ENCODE data around the gene MARCHF2. TPM values are rescaled to one million over a fixed set of nuclear protein-coding genes. Genes with fewer than 3 reads are reported as not detected.

MARCHF2 gene
- total RNA-seq, 4 donors from 2014 or later = 53.5 to 110 (median 60.8) TPM

DNA sequence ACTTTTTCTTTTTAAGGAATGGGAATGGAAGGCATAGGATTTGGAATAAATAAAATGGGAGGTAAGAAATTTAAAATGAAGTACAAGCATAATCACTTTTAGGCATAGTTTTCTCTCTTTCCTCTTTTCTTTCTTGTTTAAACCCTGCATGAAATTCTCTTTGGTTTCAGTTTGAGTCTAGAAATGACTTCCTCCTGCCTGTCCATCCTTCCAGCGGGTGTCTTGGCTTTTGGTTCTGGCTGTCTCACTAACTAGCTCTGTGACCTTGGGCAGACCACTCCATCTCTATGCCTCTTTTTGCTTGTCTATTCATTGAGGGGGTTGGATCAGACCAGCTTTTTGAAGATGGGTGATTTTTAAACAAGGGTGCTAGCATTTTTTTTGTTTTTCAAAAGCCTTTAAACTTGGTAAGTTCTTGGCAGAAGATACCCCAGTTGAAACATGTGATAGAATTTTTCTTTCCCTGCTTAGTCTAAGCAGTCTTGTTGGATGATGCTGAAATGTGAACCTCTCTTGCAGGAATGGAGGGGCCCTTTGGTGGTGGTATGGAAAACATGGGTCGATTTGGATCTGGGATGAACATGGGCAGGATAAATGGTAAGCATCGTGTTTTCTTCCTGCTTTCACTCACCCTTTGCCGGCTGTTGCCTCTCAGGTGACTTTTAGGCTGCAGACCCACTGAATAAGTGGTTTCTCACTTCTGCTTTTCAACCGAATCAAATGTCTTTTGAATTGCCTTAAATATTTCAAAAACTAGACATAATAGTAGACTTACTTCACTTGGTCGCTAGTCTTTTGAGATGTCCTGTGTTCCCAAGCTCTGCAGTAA, 60.8 kb downstream of the MARCHF2 start:
- no peak overlapping the region for H3K4me3 ChIP-seq (ENCODE audit: low read depth, poor library complexity, severe bottlenecking)
- WGBS, 2 donors = 71 to 81% methylated on average over 6 of the region's 6 CpGs
- no peak for TF ChIP-seq POLR2A (IDR thresholded peaks at IDR 0.05)
- TF ChIP-seq, protein P1, sequence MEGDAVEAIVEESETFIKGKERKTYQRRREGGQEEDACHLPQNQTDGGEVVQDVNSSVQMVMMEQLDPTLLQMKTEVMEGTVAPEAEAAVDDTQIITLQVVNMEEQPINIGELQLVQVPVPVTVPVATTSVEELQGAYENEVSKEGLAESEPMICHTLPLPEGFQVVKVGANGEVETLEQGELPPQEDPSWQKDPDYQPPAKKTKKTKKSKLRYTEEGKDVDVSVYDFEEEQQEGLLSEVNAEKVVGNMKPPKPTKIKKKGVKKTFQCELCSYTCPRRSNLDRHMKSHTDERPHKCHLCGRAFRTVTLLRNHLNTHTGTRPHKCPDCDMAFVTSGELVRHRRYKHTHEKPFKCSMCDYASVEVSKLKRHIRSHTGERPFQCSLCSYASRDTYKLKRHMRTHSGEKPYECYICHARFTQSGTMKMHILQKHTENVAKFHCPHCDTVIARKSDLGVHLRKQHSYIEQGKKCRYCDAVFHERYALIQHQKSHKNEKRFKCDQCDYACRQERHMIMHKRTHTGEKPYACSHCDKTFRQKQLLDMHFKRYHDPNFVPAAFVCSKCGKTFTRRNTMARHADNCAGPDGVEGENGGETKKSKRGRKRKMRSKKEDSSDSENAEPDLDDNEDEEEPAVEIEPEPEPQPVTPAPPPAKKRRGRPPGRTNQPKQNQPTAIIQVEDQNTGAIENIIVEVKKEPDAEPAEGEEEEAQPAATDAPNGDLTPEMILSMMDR (IDR thresholded peaks at IDR 0.05) = no peak
- intact Hi-C loops (cut with DNase I; ENCODE audit: low total_unique reads) = no loop called here
- no peak for DNase-seq (ENCODE audit: low spot score in 2 of 2)

DNA sequence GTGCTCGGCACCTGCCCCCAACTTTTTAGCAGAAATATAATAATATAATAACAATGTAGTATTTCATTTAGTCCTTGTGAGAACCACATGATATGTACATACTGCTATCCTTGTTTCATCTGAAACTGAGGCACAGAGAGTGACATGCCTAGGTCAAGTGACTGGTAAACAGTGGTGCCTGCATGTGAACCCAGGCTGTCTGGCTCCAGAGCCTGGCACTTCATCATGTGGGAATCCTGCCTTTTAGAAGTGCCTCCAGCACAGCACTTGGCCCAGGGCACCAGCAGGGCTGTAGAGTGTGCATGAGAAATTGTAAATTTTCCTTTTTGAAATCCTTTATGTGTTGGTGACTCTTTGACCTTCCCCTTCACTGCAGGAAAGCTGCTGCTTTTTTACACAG, 61.9 kb downstream of the MARCHF2 start:
- 93 to 100% methylated on average over 1 of the region's 1 CpG for WGBS, 2 donors
- TF ChIP-seq, protein P1 (IDR thresholded peaks at IDR 0.05) = no peak
- TF ChIP-seq POLR2A (IDR thresholded peaks at IDR 0.05) = no peak
- intact Hi-C loops (cut with DNase I; ENCODE audit: low total_unique reads) = no loop called here

DNA sequence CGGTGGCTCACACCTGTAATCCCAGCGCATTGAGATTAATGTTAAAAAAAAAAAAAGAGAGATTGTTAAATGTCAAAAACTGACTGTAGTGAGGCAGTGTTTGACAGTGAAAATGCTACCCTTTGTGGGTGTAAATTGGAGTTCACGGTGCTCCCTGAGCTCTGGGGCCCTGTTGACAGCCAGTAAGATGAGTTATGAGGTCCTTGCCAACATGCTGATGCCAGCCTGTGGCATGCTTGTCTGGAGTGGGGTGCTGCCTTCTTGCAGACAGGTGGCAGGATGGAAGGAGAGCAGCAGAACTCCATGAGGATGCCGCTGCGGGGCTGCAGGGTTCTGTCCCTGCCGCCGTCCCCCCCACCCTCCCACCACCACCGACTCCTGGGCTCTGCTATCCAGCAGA, 63.4 kb downstream of the MARCHF2 start:
- intact Hi-C loops (cut with DNase I; ENCODE audit: low total_unique reads) = no loop called here
- no peak overlapping the region for H3K4me3 ChIP-seq (ENCODE audit: low read depth, poor library complexity, severe bottlenecking)
- WGBS, 2 donors = 83% methylated on average over 8 of the region's 8 CpGs
- DNase-seq (ENCODE audit: low spot score in 2 of 2) = no peak
- TF ChIP-seq, protein P1 (IDR thresholded peaks at IDR 0.05) = no peak
- TF ChIP-seq POLR2A (IDR thresholded peaks at IDR 0.05) = no peak

More for the DNA sequence above, 61.9 kb downstream of the MARCHF2 start:
- H3K4me3 ChIP-seq (ENCODE audit: low read depth, poor library complexity, severe bottlenecking) = no peak overlapping the region
- no peak for DNase-seq (ENCODE audit: low spot score in 2 of 2)

DNA sequence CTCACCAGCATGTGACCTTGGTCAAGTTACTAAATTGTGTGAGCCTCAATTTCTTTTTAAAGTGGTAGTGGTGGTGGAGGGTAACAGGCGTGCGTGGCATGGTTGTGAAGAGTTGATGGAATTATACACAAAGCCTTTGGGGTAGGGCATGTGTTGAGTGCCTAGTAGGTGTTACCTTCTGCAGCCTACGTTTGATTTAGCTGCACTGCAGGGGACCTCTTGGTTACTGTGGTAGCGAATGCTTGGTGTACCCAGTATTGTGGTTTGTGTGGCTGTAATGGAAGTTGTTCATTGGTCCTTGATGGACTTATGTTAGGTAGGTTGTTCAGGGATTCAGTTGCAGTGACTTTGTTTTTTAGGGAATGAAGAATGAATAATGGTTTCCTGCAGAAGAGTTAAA, 64.8 kb downstream of the MARCHF2 start:
- DNase-seq (ENCODE audit: low spot score in 2 of 2) = no peak
- H3K4me3 ChIP-seq (ENCODE audit: low read depth, poor library complexity, severe bottlenecking) = no peak overlapping the region
- intact Hi-C loops (cut with DNase I; ENCODE audit: low total_unique reads) = no loop called here
- 63 to 82% methylated on average over 4 of the region's 4 CpGs for WGBS, 2 donors
- TF ChIP-seq, protein P1 (IDR thresholded peaks at IDR 0.05) = no peak
- TF ChIP-seq POLR2A (IDR thresholded peaks at IDR 0.05) = no peak

DNA sequence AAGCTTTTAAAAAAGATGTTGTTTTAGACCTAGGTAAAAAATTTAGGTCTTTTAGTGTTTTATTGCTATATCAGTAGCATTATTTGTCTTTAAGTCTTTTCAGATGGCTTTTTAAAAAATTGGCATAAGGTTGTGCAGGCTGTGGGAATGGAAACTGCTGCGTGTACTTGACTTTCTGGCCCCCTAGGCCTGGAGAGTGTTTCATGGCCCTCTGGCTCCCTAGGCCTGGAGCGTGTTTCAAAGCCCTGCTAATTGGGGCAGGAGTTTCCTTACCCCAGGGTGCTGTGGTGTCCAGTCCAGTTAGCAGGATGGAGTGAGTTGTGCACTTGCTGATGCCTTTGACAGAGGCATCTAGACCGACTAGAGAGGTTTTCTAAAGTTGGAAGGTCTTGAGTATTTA, 65.5 kb downstream of the MARCHF2 start:
- H3K4me3 ChIP-seq (ENCODE audit: low read depth, poor library complexity, severe bottlenecking) = no peak overlapping the region
- DNase-seq (ENCODE audit: low spot score in 2 of 2) = no peak
- intact Hi-C loops (cut with DNase I; ENCODE audit: low total_unique reads) = no loop called here
- TF ChIP-seq, protein P1 (IDR thresholded peaks at IDR 0.05) = no peak
- TF ChIP-seq POLR2A (IDR thresholded peaks at IDR 0.05) = no peak
- 49 to 68% methylated on average over 3 of the region's 3 CpGs for WGBS, 2 donors

All from lower leg skin (tissue), 4 donors.